MM.1S (cell line): ENCODE data around the gene DTD1.

Experiments
- EZH2 ChIP-seq: fragments of 300-600 bp; sonication (generic); optimal IDR thresholded peaks from 2 replicates; pipeline ENCODE3; 2017; ENCODE audit warnings: low read depth, mild to moderate bottlenecking, antibody characterized with exemption, low read length, mixed read lengths
- EZH2phosphoT487 ChIP-seq: fragments of 300-600 bp; sonication (generic); IDR thresholded peaks from 2 replicates; pipeline ENCODE4 v1.6.1; 2018; ENCODE audit warnings: antibody characterized with exemption, low read length
- TF ChIP-seq, protein P1 (sequence below): fragments of 300-600 bp; sonication (generic); IDR thresholded peaks from 2 replicates; pipeline ENCODE4 v1.5.1; 2016; ENCODE audit warnings: antibody characterized with exemption, low read length, mixed read lengths

DNA sequence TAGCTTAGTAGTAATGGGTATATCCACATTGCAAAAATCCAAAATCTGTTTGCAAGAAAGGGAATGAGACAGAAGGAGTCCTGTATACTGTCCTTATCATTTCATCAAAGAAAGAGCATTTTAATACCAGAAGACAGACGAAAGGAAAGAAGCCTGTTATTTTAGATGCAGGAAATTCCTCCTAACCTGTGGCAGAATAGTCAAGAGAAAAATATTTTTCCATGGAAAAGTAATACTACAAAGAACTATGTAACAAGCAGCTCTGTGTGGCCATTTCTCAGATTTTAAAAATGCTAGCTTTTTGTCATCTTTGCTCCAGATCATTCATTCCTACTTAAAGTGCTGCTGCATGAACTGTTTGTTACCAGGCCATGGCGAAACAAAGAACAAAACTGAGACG lies 152.9 kb downstream of the DTD1 start:
- TF ChIP-seq, protein P1, sequence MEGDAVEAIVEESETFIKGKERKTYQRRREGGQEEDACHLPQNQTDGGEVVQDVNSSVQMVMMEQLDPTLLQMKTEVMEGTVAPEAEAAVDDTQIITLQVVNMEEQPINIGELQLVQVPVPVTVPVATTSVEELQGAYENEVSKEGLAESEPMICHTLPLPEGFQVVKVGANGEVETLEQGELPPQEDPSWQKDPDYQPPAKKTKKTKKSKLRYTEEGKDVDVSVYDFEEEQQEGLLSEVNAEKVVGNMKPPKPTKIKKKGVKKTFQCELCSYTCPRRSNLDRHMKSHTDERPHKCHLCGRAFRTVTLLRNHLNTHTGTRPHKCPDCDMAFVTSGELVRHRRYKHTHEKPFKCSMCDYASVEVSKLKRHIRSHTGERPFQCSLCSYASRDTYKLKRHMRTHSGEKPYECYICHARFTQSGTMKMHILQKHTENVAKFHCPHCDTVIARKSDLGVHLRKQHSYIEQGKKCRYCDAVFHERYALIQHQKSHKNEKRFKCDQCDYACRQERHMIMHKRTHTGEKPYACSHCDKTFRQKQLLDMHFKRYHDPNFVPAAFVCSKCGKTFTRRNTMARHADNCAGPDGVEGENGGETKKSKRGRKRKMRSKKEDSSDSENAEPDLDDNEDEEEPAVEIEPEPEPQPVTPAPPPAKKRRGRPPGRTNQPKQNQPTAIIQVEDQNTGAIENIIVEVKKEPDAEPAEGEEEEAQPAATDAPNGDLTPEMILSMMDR = no peak
- TF ChIP-seq EZH2phosphoT487 (no peak), EZH2 (no peak)
